ENCODE data around the gene AGBL4.

DNA sequence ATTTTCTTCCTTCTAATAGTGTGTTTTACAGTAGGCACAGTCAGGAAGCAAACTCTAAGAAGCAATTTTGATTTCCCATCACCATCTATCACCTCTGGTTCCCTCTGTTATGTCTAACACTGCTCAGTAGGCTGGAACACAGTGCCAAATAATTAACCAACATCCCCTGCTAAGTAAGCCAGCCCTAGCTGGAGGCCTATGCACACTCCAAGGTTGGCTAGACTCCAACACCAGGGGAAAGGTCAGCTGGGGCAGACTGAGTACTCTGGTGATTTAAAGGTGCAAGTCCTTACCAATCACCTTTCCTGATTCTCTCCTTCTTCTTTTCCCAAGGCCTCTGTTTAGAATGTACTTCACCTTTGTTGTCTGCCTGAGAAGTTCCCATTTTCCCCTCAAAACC, 1200.6 kb downstream of the AGBL4 start:
- TF ChIP-seq, protein P1, sequence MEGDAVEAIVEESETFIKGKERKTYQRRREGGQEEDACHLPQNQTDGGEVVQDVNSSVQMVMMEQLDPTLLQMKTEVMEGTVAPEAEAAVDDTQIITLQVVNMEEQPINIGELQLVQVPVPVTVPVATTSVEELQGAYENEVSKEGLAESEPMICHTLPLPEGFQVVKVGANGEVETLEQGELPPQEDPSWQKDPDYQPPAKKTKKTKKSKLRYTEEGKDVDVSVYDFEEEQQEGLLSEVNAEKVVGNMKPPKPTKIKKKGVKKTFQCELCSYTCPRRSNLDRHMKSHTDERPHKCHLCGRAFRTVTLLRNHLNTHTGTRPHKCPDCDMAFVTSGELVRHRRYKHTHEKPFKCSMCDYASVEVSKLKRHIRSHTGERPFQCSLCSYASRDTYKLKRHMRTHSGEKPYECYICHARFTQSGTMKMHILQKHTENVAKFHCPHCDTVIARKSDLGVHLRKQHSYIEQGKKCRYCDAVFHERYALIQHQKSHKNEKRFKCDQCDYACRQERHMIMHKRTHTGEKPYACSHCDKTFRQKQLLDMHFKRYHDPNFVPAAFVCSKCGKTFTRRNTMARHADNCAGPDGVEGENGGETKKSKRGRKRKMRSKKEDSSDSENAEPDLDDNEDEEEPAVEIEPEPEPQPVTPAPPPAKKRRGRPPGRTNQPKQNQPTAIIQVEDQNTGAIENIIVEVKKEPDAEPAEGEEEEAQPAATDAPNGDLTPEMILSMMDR (IDR thresholded peaks at IDR 0.05 in 4 of 5, conservative IDR thresholded peaks at IDR 0.05 in 1 of 5) = no peak
- no peak for TF ChIP-seq POLR2A (IDR thresholded peaks at IDR 0.05)
